Measurements from ENCODE around the gene ARHGEF10L. TPM values are rescaled to one million over a fixed set of nuclear protein-coding genes. Genes with fewer than 3 reads are reported as not detected.
A peak's percentile ranks its signal among the peaks of the same experiment; 100 is the strongest.

Gene ARHGEF10L
- total RNA-seq, 2 donors from 2014 or later: not detected

DNA sequence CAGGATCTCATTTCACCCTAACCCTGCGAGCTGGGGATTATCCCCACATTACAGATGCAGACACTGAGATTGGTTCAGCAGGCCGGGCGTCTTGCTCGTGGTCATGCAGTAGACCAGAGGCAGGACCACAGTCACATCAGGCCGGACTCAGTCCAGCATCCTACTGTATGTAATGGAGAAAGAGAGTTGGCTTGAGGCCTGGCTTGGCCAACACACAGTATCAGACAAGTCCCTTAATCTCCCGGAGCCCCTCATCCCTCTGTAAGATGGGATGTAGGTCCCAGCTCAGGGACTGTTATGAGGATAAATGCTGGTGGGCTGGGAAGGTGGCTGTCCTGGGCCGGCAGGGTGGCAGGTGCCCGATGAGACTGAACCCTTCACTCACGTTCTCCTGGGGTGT is 149.5 kb downstream of the ARHGEF10L start:
- Mint-ChIP-seq H3K4me3 (no peak overlapping the region), H3K27me3 (peaks cover 10 to 22% of the 10 kb centered on the region in 2 donors), H3K4me1 (ENCODE audit: low read depth in 2 of 2) (no peaks in the 10 kb centered on the region), H3K36me3 (no peaks in the 10 kb centered on the region), H3K27ac (no peak overlapping the region), H3K9me3 (no peaks in the 10 kb centered on the region)
- ATAC-seq (peak in 1 of 2 donors; percentile 25), DNase-seq (ENCODE audit: low spot score) (no peak)

DNA sequence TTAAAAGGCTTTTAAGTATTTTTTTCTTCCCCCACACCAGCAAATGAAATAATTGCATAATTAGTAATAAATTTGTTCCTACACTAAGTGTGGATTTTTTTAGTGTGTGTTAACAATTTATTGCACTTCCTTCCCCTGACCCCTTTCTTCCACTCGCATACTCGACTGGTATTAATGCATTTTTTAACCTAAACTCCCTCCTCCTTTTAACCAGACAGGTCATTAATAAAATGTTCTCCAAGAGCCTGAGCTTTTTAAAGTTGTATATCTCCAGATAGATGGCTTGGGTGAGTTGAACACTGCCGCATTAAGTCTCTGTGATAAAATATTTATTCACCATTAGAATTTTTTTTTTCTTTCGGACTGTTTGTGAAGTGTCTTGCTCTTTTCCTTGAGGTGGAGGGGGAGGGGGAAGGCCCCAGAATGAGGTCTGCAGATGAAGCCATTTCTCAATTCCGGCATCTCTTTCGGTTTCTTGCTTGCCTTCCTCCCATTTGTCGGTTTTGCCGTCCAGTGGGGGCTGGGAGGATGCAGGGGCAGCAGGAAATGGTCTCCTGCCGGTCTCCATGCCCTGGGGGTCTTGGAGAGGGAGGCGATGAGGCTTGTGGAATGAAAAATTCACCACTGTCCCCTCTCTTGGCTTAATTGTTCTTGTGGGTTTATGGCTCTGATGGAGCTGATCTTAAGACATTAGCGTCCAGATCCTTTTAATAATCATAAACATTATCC is 151.6 kb downstream of the ARHGEF10L start:
- Mint-ChIP-seq H3K36me3 (no peaks in the 10 kb centered on the region), H3K4me3 (no peak overlapping the region), H3K9me3 (no peaks in the 10 kb centered on the region), H3K27ac (no peak overlapping the region), H3K27me3 (peaks cover 4 to 11% of the 10 kb centered on the region in 2 donors), H3K4me1 (ENCODE audit: low read depth in 2 of 2) (no peaks in the 10 kb centered on the region)
- DNase-seq (ENCODE audit: low spot score) (no peak), ATAC-seq (no peak)

DNA sequence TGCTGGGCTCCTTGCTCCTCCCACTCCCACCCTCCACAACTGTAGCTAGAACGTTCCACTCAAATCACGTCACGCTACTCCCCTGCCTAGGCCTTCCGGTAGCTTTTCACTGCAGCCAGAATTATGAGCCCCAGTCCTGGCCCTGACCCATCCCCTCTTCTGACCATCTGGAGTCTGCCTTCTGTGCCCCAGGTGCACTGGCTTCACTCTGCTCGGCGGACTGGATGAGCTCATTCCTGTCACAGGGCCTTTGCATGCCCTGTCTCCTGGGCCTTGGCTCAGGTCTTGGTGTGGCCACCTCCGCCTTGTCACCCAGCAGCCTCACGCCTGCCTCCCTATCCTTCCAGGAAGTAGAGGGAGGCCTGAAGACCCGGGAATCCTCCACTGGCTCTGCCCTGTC is 153.1 kb downstream of the ARHGEF10L start:
- H3K9me3 Mint-ChIP-seq: no peaks in the 10 kb centered on the region
- H3K27me3 Mint-ChIP-seq: peaks cover 3 to 12% of the 10 kb centered on the region in 2 donors
- H3K27ac Mint-ChIP-seq: no peak overlapping the region
- H3K4me3 Mint-ChIP-seq: no peak overlapping the region
- no peaks in the 10 kb centered on the region for H3K36me3 Mint-ChIP-seq
- DNase-seq (ENCODE audit: low spot score) (no peak), ATAC-seq (peak in 1 of 2 donors; percentile 30)
- no peaks in the 10 kb centered on the region for H3K4me1 Mint-ChIP-seq (ENCODE audit: low read depth in 2 of 2)

DNA sequence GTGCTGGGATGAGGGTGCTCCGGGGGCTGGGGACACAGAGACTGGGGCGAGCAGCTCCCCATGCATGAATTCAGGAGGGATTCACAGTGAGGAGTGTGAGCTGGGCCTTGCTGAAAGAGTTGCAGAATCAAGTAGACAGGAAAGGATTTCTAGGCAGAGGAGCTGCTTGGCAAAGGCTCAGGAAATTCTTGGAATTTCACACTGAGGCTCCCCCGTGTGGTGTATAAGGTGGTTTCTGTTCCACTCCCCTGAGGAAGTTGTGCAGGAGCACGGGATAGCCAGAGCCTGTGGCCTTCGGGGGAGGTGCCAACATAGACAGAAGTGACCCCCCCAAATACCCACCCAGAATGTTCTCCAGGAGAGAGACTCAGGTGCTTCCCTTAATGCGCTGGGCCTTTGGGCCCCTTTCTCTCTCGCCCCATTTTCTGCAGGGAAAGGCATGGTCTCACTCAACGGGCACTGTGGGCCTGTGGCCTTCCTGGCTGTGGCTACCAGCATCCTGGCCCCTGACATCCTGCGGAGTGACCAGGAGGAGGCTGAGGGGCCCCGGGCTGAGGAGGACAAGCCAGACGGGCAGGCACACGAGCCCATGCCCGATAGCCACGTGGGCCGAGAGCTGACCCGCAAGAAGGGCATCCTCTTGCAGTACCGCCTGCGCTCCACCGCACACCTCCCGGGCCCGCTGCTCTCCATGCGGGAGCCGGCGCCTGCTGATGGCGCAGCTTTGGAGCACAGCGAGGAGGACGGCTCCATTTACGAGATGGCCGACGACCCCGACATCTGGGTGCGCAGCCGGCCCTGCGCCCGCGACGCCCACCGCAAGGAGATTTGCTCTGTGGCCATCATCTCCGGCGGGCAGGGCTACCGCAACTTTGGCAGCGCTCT is 157.2 kb downstream of the ARHGEF10L start:
- ATAC-seq: no peak

DNA sequence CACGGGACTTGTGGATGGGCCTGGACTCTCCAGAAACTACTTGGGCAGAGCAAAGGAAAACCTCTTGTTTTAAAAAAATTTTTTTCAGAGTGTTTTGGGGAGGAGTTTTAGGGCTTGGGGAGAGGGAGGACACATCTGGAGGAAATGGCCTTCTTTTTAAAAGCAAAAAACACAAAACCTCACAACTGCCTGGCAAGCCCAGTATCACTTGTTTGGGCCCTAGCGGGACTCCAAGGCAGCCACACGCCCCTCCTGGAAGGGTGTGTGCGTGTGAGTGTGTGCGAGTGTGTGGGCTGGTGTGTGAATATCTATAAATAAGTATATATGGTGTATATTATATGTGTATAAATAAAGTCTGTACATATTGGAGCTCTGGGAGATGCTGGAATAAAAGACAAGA is 158.0 kb downstream of the ARHGEF10L start:
- no peak for ATAC-seq
- Mint-ChIP-seq H3K27me3 (peaks cover 8 to 16% of the 10 kb centered on the region in 2 donors), H3K9me3 (no peaks in the 10 kb centered on the region)

More for the DNA sequence above, 157.2 kb downstream of the ARHGEF10L start:
- Mint-ChIP-seq H3K36me3 (no peaks in the 10 kb centered on the region), H3K27me3 (peaks cover 8 to 16% of the 10 kb centered on the region in 2 donors), H3K27ac (no peak overlapping the region), H3K9me3 (no peaks in the 10 kb centered on the region), H3K4me3 (no peak overlapping the region), H3K4me1 (ENCODE audit: low read depth in 2 of 2) (no peaks in the 10 kb centered on the region)
- no peak for DNase-seq (ENCODE audit: low spot score)

DNA sequence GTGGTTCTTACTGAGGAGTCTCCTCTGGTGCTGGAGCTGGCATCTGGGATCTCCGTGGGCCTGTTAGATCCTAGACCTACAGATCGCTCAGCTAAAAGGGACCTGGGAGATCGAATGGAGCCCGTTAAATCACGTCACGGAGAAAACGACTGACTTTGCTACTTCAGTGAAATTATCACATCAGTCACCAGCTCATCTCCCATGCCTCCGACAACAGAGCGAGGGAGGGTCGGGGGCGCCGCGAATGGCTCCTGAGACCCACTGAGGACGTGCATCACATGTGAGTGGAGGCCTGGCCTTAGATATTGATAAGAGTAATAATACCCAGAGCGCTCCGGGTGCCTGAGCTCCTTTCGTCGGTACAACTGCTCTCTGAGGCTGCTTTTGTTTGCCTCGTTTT is 160.1 kb downstream of the ARHGEF10L start:
- DNase-seq (ENCODE audit: low spot score) (no peak), ATAC-seq (no peak)
- Mint-ChIP-seq H3K4me1 (ENCODE audit: low read depth in 2 of 2) (no peaks in the 10 kb centered on the region), H3K27ac (no peak overlapping the region), H3K36me3 (no peaks in the 10 kb centered on the region), H3K4me3 (no peak overlapping the region), H3K27me3 (peaks cover 7% of the 10 kb centered on the region in 2 donors), H3K9me3 (no peaks in the 10 kb centered on the region)

More for the DNA sequence above, 158.0 kb downstream of the ARHGEF10L start:
- H3K4me1 Mint-ChIP-seq (ENCODE audit: low read depth in 2 of 2): no peaks in the 10 kb centered on the region
- H3K36me3 Mint-ChIP-seq: no peaks in the 10 kb centered on the region
- no peak overlapping the region for H3K27ac Mint-ChIP-seq
- no peak overlapping the region for H3K4me3 Mint-ChIP-seq
- no peak for DNase-seq (ENCODE audit: low spot score)

DNA sequence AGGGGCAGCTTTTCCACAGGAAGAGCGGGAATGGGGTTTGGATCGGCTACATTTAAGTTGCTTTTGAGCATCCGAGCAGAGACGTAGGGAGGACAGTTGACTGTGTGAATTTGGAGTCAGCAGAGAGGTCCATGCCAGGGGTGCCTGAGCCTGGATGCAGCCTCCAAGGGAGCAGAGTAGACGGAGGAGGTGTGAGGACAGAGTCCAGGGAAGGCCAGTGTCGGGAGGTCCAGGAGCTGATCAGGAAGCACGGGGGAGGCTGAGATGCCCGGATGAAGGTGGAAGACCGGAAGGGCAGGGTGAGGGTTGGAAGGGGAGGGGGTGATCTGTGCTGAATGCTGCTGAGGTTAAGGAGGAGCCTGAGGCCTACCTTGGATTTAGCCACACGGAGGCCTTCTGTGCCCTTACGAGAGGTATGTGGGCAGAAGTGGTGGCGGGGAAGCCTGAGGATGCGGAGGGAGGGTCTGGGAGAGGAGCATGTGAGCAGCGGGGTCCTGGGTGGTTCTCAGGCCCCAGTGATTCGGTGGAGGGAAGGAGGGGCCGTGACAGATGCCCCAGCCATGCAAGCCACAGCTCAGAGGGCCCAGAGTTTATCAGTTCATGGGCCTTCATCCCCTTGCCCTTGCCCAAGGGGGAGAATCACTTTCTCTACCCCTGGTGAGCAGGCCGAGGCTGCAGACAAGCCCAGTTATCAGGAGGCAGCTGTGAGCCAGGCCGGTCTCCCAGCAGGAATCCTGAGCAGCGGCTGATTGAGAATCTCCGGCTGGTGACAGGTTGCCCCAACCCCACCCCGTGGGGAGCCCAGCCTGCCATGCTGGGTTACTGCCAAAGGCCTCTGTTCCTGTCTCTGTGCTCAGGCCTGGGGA is 161.7 kb downstream of the ARHGEF10L start:
- H3K4me1 Mint-ChIP-seq (ENCODE audit: low read depth in 2 of 2): no peaks in the 10 kb centered on the region

DNA sequence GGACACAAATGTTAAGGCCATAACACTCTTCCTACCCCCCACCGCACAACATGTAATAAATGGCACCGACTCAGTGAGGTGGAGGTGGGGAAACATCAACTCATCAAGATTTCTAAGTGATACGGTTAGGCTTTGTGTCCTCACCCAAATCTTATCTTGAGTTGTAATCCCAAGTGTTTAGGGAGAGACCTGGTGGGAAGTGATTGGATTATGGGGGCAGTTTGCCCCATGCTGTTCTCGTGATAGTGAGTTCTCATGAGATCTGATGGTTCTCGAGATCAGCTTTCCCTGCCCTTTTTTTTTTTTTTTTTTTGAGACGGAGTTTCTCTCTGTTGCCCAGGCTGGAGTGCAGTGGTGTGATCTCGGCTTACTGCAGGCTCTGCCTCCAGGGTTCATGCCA is 164.7 kb downstream of the ARHGEF10L start:
- no peaks in the 10 kb centered on the region for H3K4me1 Mint-ChIP-seq (ENCODE audit: low read depth in 2 of 2)
- DNase-seq (ENCODE audit: low spot score): no peak
- H3K4me3 Mint-ChIP-seq: no peak overlapping the region
- no peaks in the 10 kb centered on the region for H3K9me3 Mint-ChIP-seq
- ATAC-seq: no peak
- H3K36me3 Mint-ChIP-seq: no peaks in the 10 kb centered on the region
- H3K27me3 Mint-ChIP-seq: peaks cover 0 to 2% of the 10 kb centered on the region in 2 donors
- no peak overlapping the region for H3K27ac Mint-ChIP-seq

More for the DNA sequence above, 161.7 kb downstream of the ARHGEF10L start:
- Mint-ChIP-seq H3K9me3 (no peaks in the 10 kb centered on the region), H3K4me3 (no peak overlapping the region), H3K27ac (no peak overlapping the region), H3K36me3 (no peaks in the 10 kb centered on the region), H3K27me3 (peaks cover 7% of the 10 kb centered on the region in 2 donors)
- DNase-seq (ENCODE audit: low spot score) (no peak), ATAC-seq (no peak)

DNA sequence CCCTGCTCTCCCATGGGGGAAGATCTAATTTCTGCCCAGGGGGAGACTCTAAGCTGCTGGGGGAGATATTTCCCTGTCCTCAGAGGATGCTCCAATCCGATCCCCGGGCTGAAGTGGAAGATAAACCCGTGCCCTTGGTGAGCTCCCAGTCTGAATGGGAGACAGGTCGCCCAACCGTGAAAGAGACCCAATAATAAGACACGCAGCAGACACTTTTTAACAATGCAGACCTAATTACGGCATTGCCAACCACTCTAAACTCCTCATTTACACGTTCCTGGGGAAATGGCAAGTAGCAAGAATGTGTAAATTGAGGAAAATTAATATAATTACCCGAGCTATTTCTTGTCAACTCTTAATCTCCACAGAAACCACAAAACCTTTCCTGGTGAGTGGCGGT is 166.9 kb downstream of the ARHGEF10L start:
- DNase-seq (ENCODE audit: low spot score) (no peak), ATAC-seq (no peak)
- no peaks in the 10 kb centered on the region for H3K4me1 Mint-ChIP-seq (ENCODE audit: low read depth in 2 of 2)
- H3K27ac Mint-ChIP-seq: no peak overlapping the region
- no peaks in the 10 kb centered on the region for H3K36me3 Mint-ChIP-seq
- no peaks in the 10 kb centered on the region for H3K9me3 Mint-ChIP-seq
- H3K27me3 Mint-ChIP-seq: peaks cover 0 to 2% of the 10 kb centered on the region in 2 donors
- no peak overlapping the region for H3K4me3 Mint-ChIP-seq

DNA sequence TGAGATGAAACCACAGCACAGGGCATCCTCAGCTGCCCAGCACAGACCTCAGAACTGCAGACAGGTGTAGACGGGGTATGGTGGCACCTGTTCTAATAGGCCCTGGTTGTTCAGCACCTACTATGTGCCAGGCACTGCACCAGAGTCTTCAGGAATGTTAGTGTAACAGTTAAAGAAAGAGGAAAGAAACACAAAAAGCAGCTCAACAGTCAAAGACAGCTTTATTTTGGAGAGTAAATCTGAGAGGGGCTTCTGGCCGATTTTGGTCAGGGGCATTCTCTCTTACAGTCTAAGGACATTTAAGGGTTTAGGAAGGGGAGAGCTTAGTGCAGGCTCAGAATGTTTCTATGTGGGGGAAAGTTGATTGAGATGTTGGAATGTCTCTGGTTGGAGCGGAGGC is 170.5 kb downstream of the ARHGEF10L start:
- DNase-seq (ENCODE audit: low spot score): no peak
- H3K27me3 Mint-ChIP-seq: peaks cover 0 to 2% of the 10 kb centered on the region in 2 donors
- ATAC-seq: no peak
- no peak overlapping the region for H3K27ac Mint-ChIP-seq
- no peaks in the 10 kb centered on the region for H3K4me1 Mint-ChIP-seq (ENCODE audit: low read depth in 2 of 2)
- H3K9me3 Mint-ChIP-seq: no peaks in the 10 kb centered on the region
- no peak overlapping the region for H3K4me3 Mint-ChIP-seq
- no peaks in the 10 kb centered on the region for H3K36me3 Mint-ChIP-seq

DNA sequence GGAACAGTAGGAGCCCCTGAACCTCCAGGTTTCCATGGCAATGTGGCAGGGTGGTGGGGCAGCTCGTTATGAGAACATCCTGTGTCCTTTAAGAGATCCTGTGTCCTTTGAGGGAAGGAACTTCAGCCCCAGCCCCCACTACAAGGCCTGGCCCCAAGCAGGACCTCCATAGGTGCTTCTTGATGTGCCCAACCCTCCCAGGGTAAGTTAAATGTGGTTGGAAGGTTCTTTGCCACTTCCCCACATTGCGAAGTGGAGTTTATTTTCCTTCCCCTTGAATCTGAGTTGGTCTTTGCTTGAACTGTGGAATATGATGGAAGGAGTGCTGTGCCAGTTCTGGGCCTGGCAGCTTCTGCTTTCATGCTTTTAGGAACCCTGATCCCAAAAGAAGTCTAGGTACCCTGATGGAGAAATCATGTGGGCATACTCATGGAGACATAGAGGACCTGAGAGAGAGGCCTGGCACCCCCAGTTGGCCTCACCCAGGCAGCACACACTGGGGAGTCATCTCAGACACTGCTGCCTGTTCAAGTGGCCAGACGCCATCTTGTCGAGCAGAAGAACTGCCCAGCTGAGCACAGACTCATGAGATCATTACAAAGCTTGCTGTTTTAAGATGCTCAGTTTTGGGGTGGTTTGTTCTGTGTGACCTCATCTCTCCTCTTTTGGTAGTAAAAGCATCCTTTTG is 171.5 kb downstream of the ARHGEF10L start:
- peaks cover 0 to 2% of the 10 kb centered on the region in 2 donors for H3K27me3 Mint-ChIP-seq
- no peak overlapping the region for H3K27ac Mint-ChIP-seq
- H3K4me1 Mint-ChIP-seq (ENCODE audit: low read depth in 2 of 2): no peaks in the 10 kb centered on the region
- no peaks in the 10 kb centered on the region for H3K9me3 Mint-ChIP-seq
- DNase-seq (ENCODE audit: low spot score) (no peak), ATAC-seq (no peak)
- H3K4me3 Mint-ChIP-seq: no peak overlapping the region
- no peaks in the 10 kb centered on the region for H3K36me3 Mint-ChIP-seq

DNA sequence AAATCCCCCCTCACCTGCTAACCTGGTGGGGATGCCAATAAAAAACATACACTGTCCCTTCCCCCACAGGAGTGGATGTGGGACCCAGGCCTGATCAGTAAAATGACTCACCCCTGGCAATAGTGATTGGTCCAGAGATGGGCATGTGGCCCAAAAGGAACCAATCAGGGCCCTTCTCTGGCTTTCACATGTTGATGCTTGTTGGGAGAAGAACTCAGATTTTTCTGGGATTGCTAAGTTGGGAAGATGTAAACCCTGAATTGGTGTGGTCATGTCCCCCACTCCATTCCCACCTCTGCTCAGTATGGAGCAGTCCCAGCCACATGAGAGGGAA is 172.0 kb downstream of the ARHGEF10L start:
- Mint-ChIP-seq H3K9me3 (no peaks in the 10 kb centered on the region), H3K36me3 (no peaks in the 10 kb centered on the region), H3K4me3 (no peak overlapping the region), H3K27ac (no peak overlapping the region), H3K4me1 (ENCODE audit: low read depth in 2 of 2) (no peaks in the 10 kb centered on the region), H3K27me3 (peaks cover 0 to 2% of the 10 kb centered on the region in 2 donors)
- DNase-seq (ENCODE audit: low spot score): no peak
- no peak for ATAC-seq

DNA sequence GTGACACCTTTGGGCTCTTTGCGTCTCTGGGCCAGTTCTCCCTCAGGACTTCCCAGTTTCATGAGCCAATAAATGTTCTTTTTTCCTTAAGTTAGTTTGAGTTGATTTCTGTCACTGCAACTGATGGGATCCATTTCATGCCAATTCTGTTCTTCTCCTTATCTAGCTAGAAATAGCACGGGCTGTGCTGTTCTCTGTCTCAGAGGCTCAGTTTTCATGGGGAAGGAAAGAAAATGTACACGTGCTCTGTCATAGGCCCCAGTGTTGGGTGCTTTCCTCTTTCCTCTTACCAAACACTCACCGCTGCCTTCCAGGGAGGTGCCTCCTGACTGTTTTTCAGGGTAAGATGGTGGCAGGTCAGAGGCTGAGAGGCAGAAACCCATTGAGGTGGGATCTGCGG is 172.4 kb downstream of the ARHGEF10L start:
- Mint-ChIP-seq H3K36me3 (no peaks in the 10 kb centered on the region), H3K4me1 (ENCODE audit: low read depth in 2 of 2) (no peaks in the 10 kb centered on the region), H3K27ac (no peak overlapping the region), H3K9me3 (no peaks in the 10 kb centered on the region), H3K27me3 (peaks cover 0 to 2% of the 10 kb centered on the region in 2 donors), H3K4me3 (no peak overlapping the region)
- no peak for ATAC-seq
- no peak for DNase-seq (ENCODE audit: low spot score)
